Measurements from ENCODE around the gene BROX.
"Not testable (repeated sequence)": the region's sequence is repeated elsewhere in the genome, so short reads cannot be mapped to it uniquely, and the experiment has no call there.

DNA sequence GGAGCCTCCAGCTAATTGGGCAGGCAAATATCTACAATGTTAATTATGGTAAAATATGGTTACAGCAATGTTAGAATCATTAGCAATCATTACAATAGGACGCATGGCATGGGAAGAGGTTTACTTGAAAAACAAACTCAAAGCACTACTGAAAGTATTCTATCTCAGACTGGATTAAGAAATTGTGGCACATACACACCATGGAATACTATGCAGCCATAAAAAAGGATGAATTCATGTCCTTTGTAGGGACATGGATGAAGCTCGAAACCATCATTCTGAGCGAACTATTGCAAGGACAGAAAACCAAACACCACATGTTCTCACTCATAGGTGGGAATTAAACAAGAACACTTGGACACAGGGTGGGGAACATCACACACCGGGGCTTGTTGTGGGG, 49.8 kb downstream of the BROX start:
- TF ChIP-seq POLR2A, EP300 (IDR thresholded peaks at IDR 0.05): not testable (repeated sequence)
- TF ChIP-seq, protein P1, sequence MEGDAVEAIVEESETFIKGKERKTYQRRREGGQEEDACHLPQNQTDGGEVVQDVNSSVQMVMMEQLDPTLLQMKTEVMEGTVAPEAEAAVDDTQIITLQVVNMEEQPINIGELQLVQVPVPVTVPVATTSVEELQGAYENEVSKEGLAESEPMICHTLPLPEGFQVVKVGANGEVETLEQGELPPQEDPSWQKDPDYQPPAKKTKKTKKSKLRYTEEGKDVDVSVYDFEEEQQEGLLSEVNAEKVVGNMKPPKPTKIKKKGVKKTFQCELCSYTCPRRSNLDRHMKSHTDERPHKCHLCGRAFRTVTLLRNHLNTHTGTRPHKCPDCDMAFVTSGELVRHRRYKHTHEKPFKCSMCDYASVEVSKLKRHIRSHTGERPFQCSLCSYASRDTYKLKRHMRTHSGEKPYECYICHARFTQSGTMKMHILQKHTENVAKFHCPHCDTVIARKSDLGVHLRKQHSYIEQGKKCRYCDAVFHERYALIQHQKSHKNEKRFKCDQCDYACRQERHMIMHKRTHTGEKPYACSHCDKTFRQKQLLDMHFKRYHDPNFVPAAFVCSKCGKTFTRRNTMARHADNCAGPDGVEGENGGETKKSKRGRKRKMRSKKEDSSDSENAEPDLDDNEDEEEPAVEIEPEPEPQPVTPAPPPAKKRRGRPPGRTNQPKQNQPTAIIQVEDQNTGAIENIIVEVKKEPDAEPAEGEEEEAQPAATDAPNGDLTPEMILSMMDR (IDR thresholded peaks at IDR 0.05), result not testable (repeated sequence)

All from sigmoid colon (tissue), 4 donors.